ENCODE results near the gene GLRA1.

The GLRA1 gene

GRCh38 chr5:151924564-151925301 is at the start of gene GLRA1:
TSS of gene GLRA1 (minus strand) at chr5:151924851. CDS start at chr5:151924549, 302 bp downstream.
- no peak for DNase-seq

GRCh38 chr5:151970885-151971284 is 46.2 kb upstream of the GLRA1 start:
- no peak for DNase-seq

- DNase-seq, result no peak
Measured at GRCh38 chr5:151967865-151968264, 43.2 kb upstream of the GLRA1 start.

- DNase-seq, result no peak
Measured at GRCh38 chr5:151966046-151966445, 41.4 kb upstream of the GLRA1 start.

GRCh38 chr5:151964471-151964870 is 39.8 kb upstream of the GLRA1 start:
- DNase-seq, result no peak

- no peak for DNase-seq
Measured at GRCh38 chr5:151961557-151961956, 36.9 kb upstream of the GLRA1 start.

GRCh38 chr5:151958111-151958510 is 33.5 kb upstream of the GLRA1 start:
- no peak for DNase-seq

- DNase-seq, result no peak
Measured at GRCh38 chr5:151956725-151957124, 32.1 kb upstream of the GLRA1 start.

- no peak for DNase-seq
Measured at GRCh38 chr5:151954255-151954654, 29.6 kb upstream of the GLRA1 start.

- DNase-seq, result no peak
Measured at GRCh38 chr5:151953833-151954232, 29.2 kb upstream of the GLRA1 start.

- DNase-seq, result no peak
Measured at GRCh38 chr5:151952238-151952637, 27.6 kb upstream of the GLRA1 start.

GRCh38 chr5:151950706-151951105 is 26.1 kb upstream of the GLRA1 start:
- DNase-seq, result no peak

- DNase-seq, result no peak
Measured at GRCh38 chr5:151949701-151950308, 25.2 kb upstream of the GLRA1 start.

GRCh38 chr5:151949113-151949512 is 24.5 kb upstream of the GLRA1 start:
- DNase-seq, result no peak

GRCh38 chr5:151947931-151948608 is 23.4 kb upstream of the GLRA1 start:
- DNase-seq, result no peak

GRCh38 chr5:151937851-151938250 is 13.2 kb upstream of the GLRA1 start:
- DNase-seq, result no peak

- DNase-seq, result no peak
Measured at GRCh38 chr5:151935135-151935695, 10.6 kb upstream of the GLRA1 start.

GRCh38 chr5:151931260-151931659 is 6.6 kb upstream of the GLRA1 start:
- no peak for DNase-seq

GRCh38 chr5:151926188-151926587 is 1.5 kb upstream of the GLRA1 start:
- no peak for DNase-seq

- no peak for DNase-seq
Measured at GRCh38 chr5:151925340-151925739, 689 bp upstream of the GLRA1 start.

GRCh38 chr5:151923866-151924476 is 680 bp downstream of the GLRA1 start:
- DNase-seq, result no peak

GRCh38 chr5:151921916-151922315 is 2.7 kb downstream of the GLRA1 start:
- DNase-seq, result no peak

GRCh38 chr5:151917904-151918303 is 6.7 kb downstream of the GLRA1 start:
- DNase-seq, result no peak
